ENCODE data around the gene XYLB. TPM values are rescaled to one million over a fixed set of nuclear protein-coding genes. Genes with fewer than 3 reads are reported as not detected.
A peak's percentile ranks its signal among the peaks of the same experiment; 100 is the strongest.

Gene XYLB
- total RNA-seq, 1 experiment from 2014 or later, result 14.0 TPM

DNA sequence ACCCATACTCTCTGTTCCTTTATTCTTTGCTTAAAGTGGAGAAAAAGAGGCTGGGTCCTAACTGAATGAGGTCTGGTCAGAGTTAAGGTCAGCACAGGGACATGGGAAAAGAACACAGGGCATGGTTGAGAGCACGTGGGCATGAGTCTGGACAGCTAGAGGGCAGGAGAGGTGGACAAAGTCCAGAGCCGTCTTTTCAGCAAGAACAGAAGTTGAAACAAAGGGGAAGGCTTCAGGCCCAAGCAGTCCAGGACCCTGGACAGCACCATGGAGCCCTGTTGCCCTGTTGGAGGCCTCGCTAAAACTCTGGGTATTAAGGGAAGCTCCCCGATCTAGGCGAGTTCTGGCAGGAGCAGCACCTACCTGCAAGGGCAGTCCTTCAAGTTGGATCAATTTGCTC lies 50.7 kb downstream of the XYLB start:
- DNase-seq (ENCODE audit: low read depth, low spot score), result no peak
- CTCF ChIA-PET, result no interaction called here
- Histone ChIP-seq H3K9me3 (ENCODE audit: control insufficient read depth in 1 of 2, insufficient read depth in 1 of 2, low read depth in 1 of 2, low read length in 2 of 2) (no peaks in the 10 kb centered on the region), H4K20me1 (ENCODE audit: insufficient read depth) (no peaks in the 10 kb centered on the region), H3K4me1 (ENCODE audit: control insufficient read depth in 1 of 2, insufficient read depth in 2 of 2, low read length in 2 of 2) (no peaks in the 10 kb centered on the region), H2AFZ (ENCODE audit: low read depth, low read length, poor library complexity, severe bottlenecking) (no peak overlapping the region), H3K4me3 (replicated peaks in 1 of 2; ENCODE audit: low read depth in 1 of 2, low read length in 2 of 2) (no peak overlapping the region), H3K27me3 (ENCODE audit: insufficient read depth, low read length) (no peaks in the 10 kb centered on the region), H3K36me3 (ENCODE audit: control insufficient read depth in 1 of 2, insufficient read depth in 2 of 2, low read length in 2 of 2) (peaks cover 8 to 10% of the 10 kb centered on the region in 2 experiments; a peak in 2 of 4 replicates), H3K79me2 (ENCODE audit: insufficient read depth, low read length) (no peaks in the 10 kb centered on the region), H3K27ac (ENCODE audit: low read depth, low read length) (no peak overlapping the region), H3K9me2 (ENCODE audit: insufficient read depth) (no peaks in the 10 kb centered on the region), H3K4me2 (ENCODE audit: low read length) (no peak overlapping the region), H3K9ac (ENCODE audit: low read length) (no peak overlapping the region)
- no peak for ATAC-seq
- no TSS peak for BruUV-seq (replicated peaks)
- RAD21 ChIA-PET (ENCODE audit: low non-redundant PET in 1 of 2, low total read pairs in 2 of 2, uncharacterized antibody in 2 of 2, unreplicated experiment in 2 of 2), result no interaction called here
- intact Hi-C loops (cut with micrococcal nuclease), result no loop called here
- TF ChIP-seq, protein P1, sequence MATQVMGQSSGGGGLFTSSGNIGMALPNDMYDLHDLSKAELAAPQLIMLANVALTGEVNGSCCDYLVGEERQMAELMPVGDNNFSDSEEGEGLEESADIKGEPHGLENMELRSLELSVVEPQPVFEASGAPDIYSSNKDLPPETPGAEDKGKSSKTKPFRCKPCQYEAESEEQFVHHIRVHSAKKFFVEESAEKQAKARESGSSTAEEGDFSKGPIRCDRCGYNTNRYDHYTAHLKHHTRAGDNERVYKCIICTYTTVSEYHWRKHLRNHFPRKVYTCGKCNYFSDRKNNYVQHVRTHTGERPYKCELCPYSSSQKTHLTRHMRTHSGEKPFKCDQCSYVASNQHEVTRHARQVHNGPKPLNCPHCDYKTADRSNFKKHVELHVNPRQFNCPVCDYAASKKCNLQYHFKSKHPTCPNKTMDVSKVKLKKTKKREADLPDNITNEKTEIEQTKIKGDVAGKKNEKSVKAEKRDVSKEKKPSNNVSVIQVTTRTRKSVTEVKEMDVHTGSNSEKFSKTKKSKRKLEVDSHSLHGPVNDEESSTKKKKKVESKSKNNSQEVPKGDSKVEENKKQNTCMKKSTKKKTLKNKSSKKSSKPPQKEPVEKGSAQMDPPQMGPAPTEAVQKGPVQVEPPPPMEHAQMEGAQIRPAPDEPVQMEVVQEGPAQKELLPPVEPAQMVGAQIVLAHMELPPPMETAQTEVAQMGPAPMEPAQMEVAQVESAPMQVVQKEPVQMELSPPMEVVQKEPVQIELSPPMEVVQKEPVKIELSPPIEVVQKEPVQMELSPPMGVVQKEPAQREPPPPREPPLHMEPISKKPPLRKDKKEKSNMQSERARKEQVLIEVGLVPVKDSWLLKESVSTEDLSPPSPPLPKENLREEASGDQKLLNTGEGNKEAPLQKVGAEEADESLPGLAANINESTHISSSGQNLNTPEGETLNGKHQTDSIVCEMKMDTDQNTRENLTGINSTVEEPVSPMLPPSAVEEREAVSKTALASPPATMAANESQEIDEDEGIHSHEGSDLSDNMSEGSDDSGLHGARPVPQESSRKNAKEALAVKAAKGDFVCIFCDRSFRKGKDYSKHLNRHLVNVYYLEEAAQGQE (IDR thresholded peaks at IDR 0.05; ENCODE audit: low read depth), result peak; percentile 72
- no peak for TF ChIP-seq SRF (IDR thresholded peaks at IDR 0.05; ENCODE audit: low read depth)
- no peak for TF ChIP-seq ZNF274 (IDR thresholded peaks at IDR 0.05; ENCODE audit: low read depth, low read length)
- no peak for TF ChIP-seq CEBPB (IDR thresholded peaks at IDR 0.05; ENCODE audit: low read depth)
- TF ChIP-seq, protein P2, sequence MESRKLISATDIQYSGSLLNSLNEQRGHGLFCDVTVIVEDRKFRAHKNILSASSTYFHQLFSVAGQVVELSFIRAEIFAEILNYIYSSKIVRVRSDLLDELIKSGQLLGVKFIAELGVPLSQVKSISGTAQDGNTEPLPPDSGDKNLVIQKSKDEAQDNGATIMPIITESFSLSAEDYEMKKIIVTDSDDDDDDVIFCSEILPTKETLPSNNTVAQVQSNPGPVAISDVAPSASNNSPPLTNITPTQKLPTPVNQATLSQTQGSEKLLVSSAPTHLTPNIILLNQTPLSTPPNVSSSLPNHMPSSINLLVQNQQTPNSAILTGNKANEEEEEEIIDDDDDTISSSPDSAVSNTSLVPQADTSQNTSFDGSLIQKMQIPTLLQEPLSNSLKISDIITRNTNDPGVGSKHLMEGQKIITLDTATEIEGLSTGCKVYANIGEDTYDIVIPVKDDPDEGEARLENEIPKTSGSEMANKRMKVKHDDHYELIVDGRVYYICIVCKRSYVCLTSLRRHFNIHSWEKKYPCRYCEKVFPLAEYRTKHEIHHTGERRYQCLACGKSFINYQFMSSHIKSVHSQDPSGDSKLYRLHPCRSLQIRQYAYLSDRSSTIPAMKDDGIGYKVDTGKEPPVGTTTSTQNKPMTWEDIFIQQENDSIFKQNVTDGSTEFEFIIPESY (IDR thresholded peaks at IDR 0.05; ENCODE audit: extremely low read depth, insufficient replicate concordance, low read length), result no peak
- TF ChIP-seq POLR2A (IDR thresholded peaks at IDR 0.05; ENCODE audit: borderline replicate concordance, extremely low read depth, insufficient read depth, insufficient read length), result no peak
- TF ChIP-seq, protein P3, sequence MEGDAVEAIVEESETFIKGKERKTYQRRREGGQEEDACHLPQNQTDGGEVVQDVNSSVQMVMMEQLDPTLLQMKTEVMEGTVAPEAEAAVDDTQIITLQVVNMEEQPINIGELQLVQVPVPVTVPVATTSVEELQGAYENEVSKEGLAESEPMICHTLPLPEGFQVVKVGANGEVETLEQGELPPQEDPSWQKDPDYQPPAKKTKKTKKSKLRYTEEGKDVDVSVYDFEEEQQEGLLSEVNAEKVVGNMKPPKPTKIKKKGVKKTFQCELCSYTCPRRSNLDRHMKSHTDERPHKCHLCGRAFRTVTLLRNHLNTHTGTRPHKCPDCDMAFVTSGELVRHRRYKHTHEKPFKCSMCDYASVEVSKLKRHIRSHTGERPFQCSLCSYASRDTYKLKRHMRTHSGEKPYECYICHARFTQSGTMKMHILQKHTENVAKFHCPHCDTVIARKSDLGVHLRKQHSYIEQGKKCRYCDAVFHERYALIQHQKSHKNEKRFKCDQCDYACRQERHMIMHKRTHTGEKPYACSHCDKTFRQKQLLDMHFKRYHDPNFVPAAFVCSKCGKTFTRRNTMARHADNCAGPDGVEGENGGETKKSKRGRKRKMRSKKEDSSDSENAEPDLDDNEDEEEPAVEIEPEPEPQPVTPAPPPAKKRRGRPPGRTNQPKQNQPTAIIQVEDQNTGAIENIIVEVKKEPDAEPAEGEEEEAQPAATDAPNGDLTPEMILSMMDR (IDR thresholded peaks at IDR 0.05 in 2 of 3, conservative IDR thresholded peaks at IDR 0.05 in 1 of 3; ENCODE audit: borderline replicate concordance in 1 of 3, insufficient read depth in 1 of 3, low read depth in 2 of 3, low read length in 2 of 3), result no peak
- no peak for TF ChIP-seq SIN3A (IDR thresholded peaks at IDR 0.05; ENCODE audit: low read depth)
- POLR2A ChIA-PET, result no interaction called here
